Thymus (tissue), 14 donors: ENCODE results near the gene COG2. TPM values are rescaled to one million over a fixed set of nuclear protein-coding genes. Genes with fewer than 3 reads are reported as not detected.

Experiments used
- DNase-seq, 9 donors: peaks; one replicate each; pipeline ENCODE4 v3.0.0-alpha.2; 2013; ENCODE audit warnings: low spot score in 9 of 9, low read depth in 6 of 9, missing footprints in 1 of 9
- H3K27ac ChIP-seq, 2 donors: one replicate each; pipeline ENCODE4 v1.5.1; 2013; ENCODE audit warnings: control low read depth in 1 of 2, low read depth in 1 of 2, low read length in 1 of 2, mild to moderate bottlenecking in 1 of 2, moderate library complexity in 1 of 2
- H3K27me3 ChIP-seq, 2 donors: one replicate each; pipeline ENCODE4 v1.5.1; 2013; ENCODE audit warnings: low read length in 1 of 2; ENCODE audit not compliant: control insufficient read depth in 2 of 2, insufficient read depth in 1 of 2
- H3K36me3 ChIP-seq, 2 donors: one replicate each; pipeline ENCODE4 v1.5.1; 2013; ENCODE audit warnings: low read length in 1 of 2, mild to moderate bottlenecking in 1 of 2, moderate library complexity in 1 of 2; ENCODE audit not compliant: control insufficient read depth in 2 of 2, insufficient read depth in 2 of 2
- H3K4me1 ChIP-seq, 2 donors: one replicate each; pipeline ENCODE4 v1.5.1; 2013; ENCODE audit warnings: low read length in 2 of 2; ENCODE audit not compliant: control insufficient read depth in 2 of 2, insufficient read depth in 2 of 2
- H3K4me3 ChIP-seq, 2 donors: one replicate each; pipeline ENCODE4 v1.5.1; 2013; ENCODE audit warnings: low read length in 2 of 2, control low read depth in 1 of 2, mild to moderate bottlenecking in 1 of 2
- H3K9me3 ChIP-seq, 2 donors: one replicate each; pipeline ENCODE4 v1.5.1; 2013; ENCODE audit warnings: low read length in 1 of 2, mild to moderate bottlenecking in 1 of 2; ENCODE audit not compliant: control insufficient read depth in 2 of 2, insufficient read depth in 1 of 2
- WGBS: extraction: QIAGEN DNeasy Blood & Tissue Kit; methylation state at CpG from one replicate; pipeline ENCODE4 v1.1.7; 2013; 5-methylcytosine and 5-hydroxymethylcytosine counted together
- long read RNA-seq, 10 donors: transcript quantifications; one replicate each; lab custom pipeline, GENCODE V29; 2026
- polyA plus RNA-seq: library from polyadenylated mRNA; stranded (reverse); fragments of 200-250 nt; gene quantifications from one replicate; pipeline ENCODE4 v1.2.3, GENCODE V29; 2013
- total RNA-seq: library from RNA; stranded (reverse); fragments of 120-200 nt; gene quantifications from one replicate; pipeline ENCODE4 v1.2.4, GENCODE V29; 2013
- donor health status: healthy.

COG2 gene, protein sequence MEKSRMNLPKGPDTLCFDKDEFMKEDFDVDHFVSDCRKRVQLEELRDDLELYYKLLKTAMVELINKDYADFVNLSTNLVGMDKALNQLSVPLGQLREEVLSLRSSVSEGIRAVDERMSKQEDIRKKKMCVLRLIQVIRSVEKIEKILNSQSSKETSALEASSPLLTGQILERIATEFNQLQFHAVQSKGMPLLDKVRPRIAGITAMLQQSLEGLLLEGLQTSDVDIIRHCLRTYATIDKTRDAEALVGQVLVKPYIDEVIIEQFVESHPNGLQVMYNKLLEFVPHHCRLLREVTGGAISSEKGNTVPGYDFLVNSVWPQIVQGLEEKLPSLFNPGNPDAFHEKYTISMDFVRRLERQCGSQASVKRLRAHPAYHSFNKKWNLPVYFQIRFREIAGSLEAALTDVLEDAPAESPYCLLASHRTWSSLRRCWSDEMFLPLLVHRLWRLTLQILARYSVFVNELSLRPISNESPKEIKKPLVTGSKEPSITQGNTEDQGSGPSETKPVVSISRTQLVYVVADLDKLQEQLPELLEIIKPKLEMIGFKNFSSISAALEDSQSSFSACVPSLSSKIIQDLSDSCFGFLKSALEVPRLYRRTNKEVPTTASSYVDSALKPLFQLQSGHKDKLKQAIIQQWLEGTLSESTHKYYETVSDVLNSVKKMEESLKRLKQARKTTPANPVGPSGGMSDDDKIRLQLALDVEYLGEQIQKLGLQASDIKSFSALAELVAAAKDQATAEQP
- 27.1 TPM for total RNA-seq
- 20.1 TPM for polyA plus RNA-seq
- long read RNA-seq, donor 1, partial matches to known transcripts: 0 of 2 reads
- long read RNA-seq, donor 1, other reads (novel, unspliced or antisense): 0 of 2 reads
- long read RNA-seq, donor 2, transcript COG2-202 (18 exons, 2,921 nt): major isoform, 11 of 11 reads
- long read RNA-seq, donor 2, partial matches to known transcripts: 0 of 11 reads
- long read RNA-seq, donor 2, other reads (novel, unspliced or antisense): 0 of 11 reads
- long read RNA-seq, donor 3, partial matches to known transcripts: 0 of 3 reads
- long read RNA-seq, donor 3, other reads (novel, unspliced or antisense): 0 of 3 reads
- long read RNA-seq, donor 4, transcript COG2-202 (18 exons, 2,921 nt): major isoform, 5 of 5 reads
- long read RNA-seq, donor 4, partial matches to known transcripts: 0 of 5 reads
- long read RNA-seq, donor 4, other reads (novel, unspliced or antisense): 0 of 5 reads
- long read RNA-seq, donor 5, transcript COG2-202 (18 exons, 2,921 nt): major isoform, 8 of 9 reads
- long read RNA-seq, donor 5, partial matches to known transcripts: 0 of 9 reads
- long read RNA-seq, donor 5, other reads (novel, unspliced or antisense): 0 of 9 reads
- long read RNA-seq, donor 6, transcript COG2-202 (18 exons, 2,921 nt): major isoform, 6 of 7 reads
- long read RNA-seq, donor 6, partial matches to known transcripts: 0 of 7 reads
- long read RNA-seq, donor 6, other reads (novel, unspliced or antisense): 0 of 7 reads
- long read RNA-seq, donor 7, partial matches to known transcripts: 0 of 4 reads
- long read RNA-seq, donor 7, other reads (novel, unspliced or antisense): 0 of 4 reads
- long read RNA-seq, donor 8, partial matches to known transcripts: 0 of 1 reads
- long read RNA-seq, donor 8, other reads (novel, unspliced or antisense): 0 of 1 reads
- long read RNA-seq, donor 9, partial matches to known transcripts: 0 of 4 reads
- long read RNA-seq, donor 9, other reads (novel, unspliced or antisense): 0 of 4 reads
- long read RNA-seq, donor 10, partial matches to known transcripts: 0 of 2 reads
- long read RNA-seq, donor 10, other reads (novel, unspliced or antisense): 0 of 2 reads

DNA sequence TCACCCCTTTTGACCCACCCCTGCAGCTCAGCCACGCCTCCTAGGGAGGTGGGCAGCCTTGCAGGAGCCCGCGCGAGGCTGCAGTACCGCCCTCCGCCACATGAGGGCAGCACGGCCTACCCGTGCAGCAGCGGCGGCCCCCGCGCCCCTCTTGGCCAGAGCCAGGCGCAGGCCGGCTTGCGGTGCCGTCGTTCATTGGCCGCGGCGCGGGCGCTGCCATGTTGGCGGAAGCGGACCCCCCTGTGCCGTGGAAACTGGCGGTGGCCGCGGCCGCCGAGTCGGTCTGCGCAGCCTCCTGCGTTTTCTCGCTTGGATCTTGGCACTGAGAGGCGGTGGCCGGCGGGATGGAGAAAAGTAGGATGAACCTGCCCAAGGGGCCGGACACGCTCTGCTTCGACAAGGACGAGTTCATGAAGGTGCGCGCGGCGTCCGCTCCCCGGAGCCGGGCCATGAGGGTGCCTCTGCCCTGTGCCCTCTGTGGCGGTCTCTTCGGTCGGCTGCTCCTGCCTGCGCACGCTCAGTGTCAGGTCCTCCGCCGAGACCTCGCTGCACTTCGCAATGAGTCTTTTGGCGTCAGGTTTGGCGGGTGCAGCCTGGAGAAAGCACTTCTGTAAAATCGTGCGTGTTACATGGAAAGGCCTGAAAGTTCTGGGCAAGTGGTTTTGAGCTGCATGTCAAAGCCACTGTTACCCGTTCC lies at the start of gene COG2:
Gene COG2 (plus strand): TSS at position 219 of the 697 bp plus-strand sequence. CDS start 126 bp downstream, at position 345.
- H3K27me3 ChIP-seq: peaks cover 0 to 21% of the 10 kb centered on the region in 2 donors
- WGBS: under 1% methylated on average over 62 of the region's 62 CpGs
- H3K36me3 ChIP-seq: peaks cover 5 to 12% of the 10 kb centered on the region in 2 donors
- DNase-seq: peak; percentile 68 to 97 (median 92)
- peaks cover 0 to 6% of the 10 kb centered on the region in 2 donors for H3K9me3 ChIP-seq
- H3K27ac ChIP-seq: peak within 1 kb of the TSS; percentile 86 to 91
- peak within 1 kb of the TSS; percentile 87 to 96 for H3K4me3 ChIP-seq
- peaks cover 13 to 16% of the 10 kb centered on the region in 2 donors for H3K4me1 ChIP-seq

DNA sequence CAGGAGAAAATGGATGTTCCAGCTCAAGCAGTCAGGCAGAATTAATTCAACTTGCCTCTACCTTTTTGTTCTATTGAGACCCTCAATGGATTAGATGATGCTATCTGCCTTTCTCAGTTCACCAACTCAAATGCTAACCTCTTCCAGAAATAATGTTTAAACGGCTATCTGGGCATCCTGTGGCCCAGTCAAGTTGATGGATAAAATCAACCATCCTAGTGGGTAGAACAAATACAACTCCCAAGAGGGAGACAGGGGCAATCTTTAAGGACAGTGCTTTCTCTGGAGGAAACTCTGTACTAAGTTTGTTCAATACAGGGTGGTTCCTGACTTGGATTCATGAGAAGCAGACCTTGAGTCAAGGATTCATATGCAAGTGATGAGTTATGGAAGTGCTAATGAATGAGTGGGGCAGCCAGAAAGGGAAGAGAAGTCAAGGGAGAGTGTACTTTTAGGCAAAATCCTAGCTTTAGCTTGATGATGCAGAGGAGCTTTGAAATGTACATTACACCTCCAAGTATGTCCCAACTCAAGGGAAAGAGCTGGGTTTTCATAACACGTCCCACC lies 49.4 kb upstream of the COG2 start:
- Histone ChIP-seq H3K9me3 (no peaks in the 10 kb centered on the region), H3K36me3 (no peaks in the 10 kb centered on the region), H3K4me3 (no peak overlapping the region), H3K4me1 (no peaks in the 10 kb centered on the region), H3K27me3 (no peaks in the 10 kb centered on the region), H3K27ac (no peak overlapping the region)
- WGBS: 68% methylated on average over 2 of the region's 2 CpGs
- no peak for DNase-seq

DNA sequence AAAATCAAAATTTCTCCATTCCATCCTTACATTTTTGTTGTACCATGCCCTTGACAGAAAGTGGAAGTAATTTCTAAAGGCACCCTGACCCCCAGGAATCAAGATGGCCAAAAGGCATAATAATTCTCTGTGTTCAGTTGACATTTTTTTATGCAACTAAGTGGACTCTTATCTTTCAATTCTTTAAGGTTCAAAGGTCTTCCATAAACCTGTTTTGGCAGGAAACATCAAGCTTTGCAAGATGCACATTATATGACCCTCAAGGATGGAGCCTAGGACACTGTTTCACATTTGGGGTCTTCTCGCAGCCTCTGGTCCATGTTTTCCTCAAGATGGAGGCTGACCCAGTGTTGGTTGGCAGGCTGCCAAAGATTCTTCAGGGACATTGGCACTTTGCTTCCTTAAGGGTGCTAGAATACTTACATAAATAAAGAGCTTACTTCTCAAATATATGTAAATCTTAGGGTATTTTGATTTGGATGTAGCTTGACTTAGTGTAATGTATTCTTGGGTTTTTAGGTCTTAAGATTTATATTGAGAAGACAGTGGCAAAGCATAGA lies 48.0 kb upstream of the COG2 start:
- WGBS: 100% methylated on average over 1 of the region's 1 CpG
- no peaks in the 10 kb centered on the region for H3K27me3 ChIP-seq
- H3K9me3 ChIP-seq: no peaks in the 10 kb centered on the region
- no peak for DNase-seq
- H3K36me3 ChIP-seq: no peaks in the 10 kb centered on the region
- no peaks in the 10 kb centered on the region for H3K4me1 ChIP-seq
- no peak overlapping the region for H3K4me3 ChIP-seq
- H3K27ac ChIP-seq: no peak overlapping the region

DNA sequence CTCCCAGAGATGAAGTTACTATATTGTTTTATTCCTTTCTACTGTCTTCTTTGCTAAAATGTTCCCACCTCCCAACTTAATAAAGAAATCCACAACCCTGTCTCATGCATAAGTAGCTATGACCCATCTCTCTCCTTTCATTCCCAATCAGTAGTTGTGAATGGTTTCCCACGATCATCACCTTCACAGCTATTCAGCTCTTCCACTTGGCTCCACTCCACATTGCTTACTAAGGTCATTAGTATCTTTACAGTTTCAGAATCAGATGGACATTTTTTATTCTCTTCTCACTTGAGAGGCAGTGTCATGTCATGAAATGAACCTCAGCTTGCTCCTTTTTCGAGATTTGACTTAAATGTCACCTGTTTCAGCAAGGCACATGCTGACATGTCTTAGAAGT lies 47.1 kb upstream of the COG2 start:
- H3K4me3 ChIP-seq: no peak overlapping the region
- no peak overlapping the region for H3K27ac ChIP-seq
- DNase-seq: no peak
- no peaks in the 10 kb centered on the region for H3K4me1 ChIP-seq
- 81% methylated on average over 2 of the region's 2 CpGs for WGBS
- H3K36me3 ChIP-seq: no peaks in the 10 kb centered on the region
- H3K27me3 ChIP-seq: no peaks in the 10 kb centered on the region
- no peaks in the 10 kb centered on the region for H3K9me3 ChIP-seq

DNA sequence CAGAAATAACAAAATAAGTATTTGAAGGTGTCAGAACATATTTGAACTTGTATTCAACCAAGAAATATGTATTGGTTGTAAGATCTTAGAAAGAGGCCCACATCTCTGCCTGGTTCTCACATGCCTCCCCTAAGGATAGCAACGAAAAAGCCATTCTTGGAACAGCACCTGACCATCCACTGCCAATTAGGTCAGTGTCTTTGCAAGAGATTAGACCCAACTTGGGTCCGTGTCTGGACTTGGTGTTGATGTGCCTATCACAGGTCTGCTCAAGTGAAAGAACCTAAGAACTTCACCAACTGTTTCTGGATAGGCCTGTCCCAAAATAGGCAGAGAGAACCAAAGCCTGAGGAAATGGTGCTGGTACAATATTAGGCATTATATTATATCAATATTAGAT lies 46.0 kb upstream of the COG2 start:
- WGBS: 87% methylated on average over 2 of the region's 2 CpGs
- Histone ChIP-seq H3K4me3 (no peak overlapping the region), H3K9me3 (no peaks in the 10 kb centered on the region), H3K4me1 (no peaks in the 10 kb centered on the region), H3K27ac (no peak overlapping the region), H3K27me3 (no peaks in the 10 kb centered on the region), H3K36me3 (no peaks in the 10 kb centered on the region)
- DNase-seq: no peak

DNA sequence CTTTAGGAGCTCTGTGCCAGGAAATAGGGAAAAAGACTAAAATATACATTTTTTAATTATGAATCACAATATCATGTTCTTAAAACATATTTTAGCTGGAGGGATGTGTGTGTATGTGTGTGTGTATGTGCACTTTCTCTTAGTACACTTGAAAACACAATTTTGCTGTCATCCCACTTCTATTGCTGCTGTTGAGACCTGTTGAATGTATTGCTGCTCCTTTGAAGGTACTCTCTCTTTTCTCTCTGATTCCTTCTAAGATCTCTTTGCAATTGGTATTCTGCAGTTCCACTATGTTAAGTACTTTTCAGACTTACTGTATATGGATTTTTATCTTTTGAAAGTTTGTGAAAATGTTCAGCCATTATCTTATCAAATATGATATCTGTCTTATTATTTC lies 43.5 kb upstream of the COG2 start:
- no peak for DNase-seq
- H3K27ac ChIP-seq: no peak overlapping the region
- no peaks in the 10 kb centered on the region for H3K27me3 ChIP-seq
- no peaks in the 10 kb centered on the region for H3K36me3 ChIP-seq
- no peaks in the 10 kb centered on the region for H3K9me3 ChIP-seq
- H3K4me1 ChIP-seq: no peaks in the 10 kb centered on the region
- H3K4me3 ChIP-seq: no peak overlapping the region

DNA sequence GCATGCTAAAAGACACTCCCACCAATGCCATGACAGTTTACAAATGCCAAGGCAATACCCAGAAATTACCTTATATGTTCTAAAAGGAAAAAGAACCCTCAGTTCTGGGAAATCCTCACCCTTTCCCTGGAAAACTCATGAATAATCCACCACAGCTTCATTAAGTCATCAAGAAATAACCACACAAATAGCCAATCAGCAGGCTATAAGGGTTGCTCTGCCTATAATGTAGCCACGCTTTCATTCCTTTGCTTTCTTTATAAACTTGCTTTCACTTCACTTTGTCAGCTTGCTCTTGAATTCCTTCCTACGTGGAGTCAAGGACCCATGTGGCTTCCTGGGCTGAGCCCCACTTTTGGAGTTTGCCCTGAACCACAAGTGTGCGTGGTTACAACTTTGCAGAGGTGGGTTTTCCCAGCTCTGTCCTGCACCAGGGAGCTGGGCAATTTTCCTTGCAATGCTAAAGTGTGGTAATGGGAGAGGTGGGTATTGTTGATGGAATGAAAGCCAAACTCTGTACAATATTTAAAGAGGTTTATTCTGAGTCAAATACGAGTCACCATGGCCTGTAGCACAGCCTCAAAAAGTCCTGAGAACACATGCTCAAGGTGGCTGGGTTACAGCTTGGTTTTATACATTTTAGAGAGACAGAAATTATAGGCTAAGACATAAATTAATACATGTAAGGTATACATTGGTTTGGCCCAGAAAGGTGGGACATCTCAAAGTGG lies 42.2 kb upstream of the COG2 start:
- no peak overlapping the region for H3K27ac ChIP-seq
- WGBS: 79% methylated on average over 4 of the region's 4 CpGs
- no peak for DNase-seq
- no peaks in the 10 kb centered on the region for H3K36me3 ChIP-seq
- no peaks in the 10 kb centered on the region for H3K27me3 ChIP-seq
- H3K4me1 ChIP-seq: no peaks in the 10 kb centered on the region
- no peak overlapping the region for H3K4me3 ChIP-seq
- H3K9me3 ChIP-seq: no peaks in the 10 kb centered on the region
